Mucosa of descending colon (tissue), 3 donors: ENCODE measurements around the gene PZP. TPM values are rescaled to one million over a fixed set of nuclear protein-coding genes. Genes with fewer than 3 reads are reported as not detected.

Source experiments
- ATAC-seq: fragments of 200-7000 bp; cut with Tn5 transposase; one replicate; pipeline ENCODE4 v1.9.1; 2020; ENCODE audit warnings: mild to moderate bottlenecking, moderate library complexity
- DNase-seq, 3 donors: peaks; one replicate each; pipeline ENCODE4 v3.0.0-alpha.2; 2020
- H3K36me3 ChIP-seq: fragments of 200-600 bp; one replicate; pipeline ENCODE4 v1.8.0; 2021; ENCODE audit warnings: low read depth, mild to moderate bottlenecking
- H3K4me1 ChIP-seq: fragments of 200-600 bp; one replicate; pipeline ENCODE4 v1.8.0; 2021; ENCODE audit warnings: low read depth, mild to moderate bottlenecking
- H3K4me3 ChIP-seq: fragments of 200-600 bp; one replicate; pipeline ENCODE4 v1.8.0; 2021; ENCODE audit warnings: mild to moderate bottlenecking
- H3K9me3 ChIP-seq: fragments of 200-600 bp; one replicate; pipeline ENCODE4 v1.8.0; 2021; ENCODE audit warnings: mild to moderate bottlenecking
- CTCF ChIP-seq: fragments of 200-600 bp; IDR thresholded peaks from one replicate; pipeline ENCODE4 v1.8.0; 2022; ENCODE audit warnings: antibody characterized with exemption, mild to moderate bottlenecking
- intact Hi-C, 2 donors: fragments of 100-400 bp; cut with DNase I in 1 of 2; cut with micrococcal nuclease in 1 of 2; formaldehyde crosslinking; loops; one replicate each; pipeline versions ENCODE4 v1.11.0 to v1.11.1; 2022; cut with DNase I, micrococcal nuclease
- microRNA-seq: library from miRNA; unstranded; fragments of <30 nt; microRNA quantifications from one replicate; pipeline ENCODE4, GENCODE V29; 2019
- total RNA-seq, 3 donors: library from RNA; stranded (reverse); fragmentation: NEBNext Ultra II Directional in 2 of 3; extraction: Animal tissue kit (Norgen Biotek cat#: 25700) in 2 of 3; gene quantifications; one replicate each; pipeline versions ENCODE4 v1.2.1 to v1.2.4, GENCODE V29; 2021 to 2023
- donor health status: DM: no; HTN: no; CAD: no; lungs with moderate emphysema.
- donor health status: DM: no; HTN: no; CAD: no.
- donor health status: DM: no; HTN: yes; CAD: no.

The PZP gene
- total RNA-seq, 3 donors from 2014 or later: 0.07 TPM; not detected in 2

GRCh38 chr12:9104087-9104486, 104.1 kb downstream of the PZP start:
- ATAC-seq (no peak), DNase-seq (no peak)
- Histone ChIP-seq H3K4me3 (no peak overlapping the region), H3K9me3 (no peaks in the 10 kb centered on the region), H3K36me3 (no peaks in the 10 kb centered on the region), H3K4me1 (no peaks in the 10 kb centered on the region)
- no peak for TF ChIP-seq CTCF
- intact Hi-C loops: no loop called here

GRCh38 chr12:9103050-9103849, 104.9 kb downstream of the PZP start:
- Histone ChIP-seq H3K4me3 (no peak overlapping the region), H3K9me3 (no peaks in the 10 kb centered on the region), H3K4me1 (no peaks in the 10 kb centered on the region), H3K36me3 (no peaks in the 10 kb centered on the region)
- intact Hi-C loops: no loop called here
- ATAC-seq (no peak), DNase-seq (no peak)
- TF ChIP-seq CTCF: no peak

- Histone ChIP-seq H3K36me3 (no peaks in the 10 kb centered on the region), H3K4me1 (no peaks in the 10 kb centered on the region), H3K4me3 (no peak overlapping the region), H3K9me3 (no peaks in the 10 kb centered on the region)
- intact Hi-C loops: no loop called here
- no peak for TF ChIP-seq CTCF
- ATAC-seq (no peak), DNase-seq (no peak)
Observed at GRCh38 chr12:9101018-9101687, 107.0 kb downstream of the PZP start.

GRCh38 chr12:9099552-9100190, 108.5 kb downstream of the PZP start:
- intact Hi-C loops: no loop called here
- DNase-seq: no peak
- no peak overlapping the region for H3K4me3 ChIP-seq
- H3K4me1 ChIP-seq: no peaks in the 10 kb centered on the region
- ATAC-seq: no peak
- no peaks in the 10 kb centered on the region for H3K9me3 ChIP-seq
- TF ChIP-seq CTCF: no peak
- H3K36me3 ChIP-seq: no peaks in the 10 kb centered on the region

Small RNAs within 50 kb of the gene (microRNA-seq; reads per million reads assigned to microRNA genes)
- gene MIR1244-3: not detected

Other genes starting within 250 kb of the PZP start
- gene KLRG1, start 218.8 kb downstream of the PZP start, total RNA-seq: 1 to 10 TPM; 1.1 to 4.1 (median 3.0) TPM
- gene A2M, start 92.5 kb downstream of the PZP start, total RNA-seq: 100 to 1,000 TPM in 2 of 3 donors, 10 to 100 TPM in 1; 83.5 to 223 (median 165) TPM